WTC11 (cell line): ENCODE results near the gene GSTT2. TPM values are rescaled to one million over a fixed set of nuclear protein-coding genes. Genes with fewer than 3 reads are reported as not detected.
"Not testable (repeated sequence)": the region's sequence is repeated elsewhere in the genome, so short reads cannot be mapped to it uniquely, and the experiment has no call there.

Experiments
- ATAC-seq: fragments of 200-7000 bp; cut with Tn5 transposase; 2 replicates; pipeline ENCODE4 v1.10.0; 2021; ENCODE audit warnings: mild to moderate bottlenecking, moderate library complexity
- CTCF ChIA-PET: fragments of 300-600 bp; sonication (Branson Sonifier 250); formaldehyde crosslinking; loops from one replicate; lab custom pipeline; 2021; ENCODE audit warnings: antibody characterized with exemption; lab: Charles Lee
- POLR2A ChIA-PET: fragments of 350-600 bp; sonication (Branson Sonifier 250); formaldehyde crosslinking; loops from one replicate; lab custom pipeline; 2021; ENCODE audit warnings: antibody characterized with exemption; lab: Charles Lee
- DNase-seq: peaks from one replicate; pipeline ENCODE4 v3.0.0; 2021; ENCODE audit warnings: low spot score
- H3K27ac Mint-ChIP-seq: 2 replicates; pipeline ENCODE4 v1.8.0; 2021; ENCODE audit warnings: mixed read lengths
- H3K27me3 Mint-ChIP-seq: 2 replicates; pipeline ENCODE4 v1.8.0; 2021; ENCODE audit warnings: low read depth, mild to moderate bottlenecking, moderate library complexity, mixed read lengths
- H3K36me3 Mint-ChIP-seq: 2 replicates; pipeline ENCODE4 v1.8.0; 2021; ENCODE audit warnings: mixed read lengths
- H3K4me1 Mint-ChIP-seq: 2 replicates; pipeline ENCODE4 v1.8.0; 2022; ENCODE audit warnings: mixed read lengths
- H3K4me3 Mint-ChIP-seq: 2 replicates; pipeline ENCODE4 v1.8.0; 2021; ENCODE audit warnings: mild to moderate bottlenecking, moderate library complexity, mixed read lengths
- H3K9me3 Mint-ChIP-seq: 2 replicates; pipeline ENCODE4 v1.8.0; 2021; ENCODE audit warnings: mixed read lengths
- E2F1 ChIP-seq: sonication (generic); formaldehyde crosslinking; IDR thresholded peaks from 2 replicates; pipeline ENCODE4 v1.8.0; 2022; ENCODE audit warnings: mild to moderate bottlenecking, missing genetic modification reagents
- ZNF263 ChIP-seq: sonication (generic); formaldehyde crosslinking; IDR thresholded peaks from 2 replicates; pipeline ENCODE4 v1.8.1; 2022; ENCODE audit warnings: low read depth, mild to moderate bottlenecking, moderate library complexity, missing genetic modification reagents
- ZNF532 ChIP-seq: fragments of 250-450 bp; sonication (Bioruptor Pico); IDR thresholded peaks from 2 replicates; pipeline ENCODE4 v1.9.0; 2021; ENCODE audit warnings: mild to moderate bottlenecking, borderline replicate concordance
- total RNA-seq: library from RNA; stranded (reverse); gene quantifications from 3 replicates; pipeline ENCODE4 v1.2.3, GENCODE V29; 2021

GSTT2 gene
- total RNA-seq, 1 experiment from 2014 or later = 0.50 TPM

- TF ChIP-seq ZNF532 (CRISPR knock-in tag) = no peak
- no peak for TF ChIP-seq E2F1 (CRISPR knock-in tag)
- no peak for TF ChIP-seq ZNF263 (CRISPR knock-in tag)
These were observed 40.9 kb upstream of the GSTT2 start (continued) for GRCh38 chr22:23939017-23939357.

- H3K4me3 Mint-ChIP-seq, CTCF ChIA-PET, POLR2A ChIA-PET, H3K27ac Mint-ChIP-seq, DNase-seq, H3K4me1 Mint-ChIP-seq, H3K36me3 Mint-ChIP-seq: not testable (repeated sequence)
- peaks cover 21% of the 10 kb centered on the region for H3K27me3 Mint-ChIP-seq
- peaks cover 15% of the 10 kb centered on the region for H3K9me3 Mint-ChIP-seq
- peak; percentile 43 for ATAC-seq
These were observed 39.8 kb upstream of the GSTT2 start for GRCh38 chr22:23940166-23940565.

GRCh38 chr22:23947391-23947790 is 32.5 kb upstream of the GSTT2 start:
- DNase-seq, H3K27ac Mint-ChIP-seq, CTCF ChIA-PET, H3K4me3 Mint-ChIP-seq, POLR2A ChIA-PET, H3K4me1 Mint-ChIP-seq, H3K36me3 Mint-ChIP-seq: not testable (repeated sequence)
- Mint-ChIP-seq H3K27me3 (peaks cover 30% of the 10 kb centered on the region), H3K9me3 (peaks cover 29% of the 10 kb centered on the region)
- peak; percentile 35 for ATAC-seq

GRCh38 chr22:23949764-23950163 is 30.2 kb upstream of the GSTT2 start:
- not testable (repeated sequence) for ATAC-seq, H3K4me3 Mint-ChIP-seq, H3K36me3 Mint-ChIP-seq

GRCh38 chr22:23951383-23951782 is 28.6 kb upstream of the GSTT2 start:
- H3K27me3 Mint-ChIP-seq, POLR2A ChIA-PET, H3K4me3 Mint-ChIP-seq, DNase-seq, H3K36me3 Mint-ChIP-seq: not testable (repeated sequence)
- H3K4me1 Mint-ChIP-seq = peaks cover 26% of the 10 kb centered on the region
- H3K27ac Mint-ChIP-seq = 0 out of 2 replicates have a peak overlapping the region, but pooled peaks have one; percentile 57
- peaks cover 12% of the 10 kb centered on the region for H3K9me3 Mint-ChIP-seq
- 0 out of 2 replicates have a peak, but pooled peaks have one; percentile 28 for ATAC-seq
- CTCF ChIA-PET = interaction anchor here (0.6 kb wide), 1 partner anchor 21 kb away, joined by 3 read pairs; no protein-coding TSS in a partner anchor

More at GRCh38 chr22:23949764-23950163, 30.2 kb upstream of the GSTT2 start:
- peaks cover 21% of the 10 kb centered on the region for H3K27me3 Mint-ChIP-seq
- CTCF ChIA-PET, POLR2A ChIA-PET, DNase-seq, H3K27ac Mint-ChIP-seq: not testable (repeated sequence)
- peaks cover 19% of the 10 kb centered on the region for H3K9me3 Mint-ChIP-seq
- peaks cover 13% of the 10 kb centered on the region for H3K4me1 Mint-ChIP-seq

- DNase-seq, H3K9me3 Mint-ChIP-seq, H3K4me3 Mint-ChIP-seq, H3K27ac Mint-ChIP-seq, H3K36me3 Mint-ChIP-seq, ATAC-seq, H3K27me3 Mint-ChIP-seq, POLR2A ChIA-PET: not testable (repeated sequence)
- CTCF ChIA-PET = interaction anchor here (1.1 kb wide), 1 partner anchor 23 kb away, joined by 3 read pairs; no protein-coding TSS in a partner anchor
- H3K4me1 Mint-ChIP-seq = peaks cover 28% of the 10 kb centered on the region
These were observed 27.0 kb upstream of the GSTT2 start for GRCh38 chr22:23952794-23953405.

GRCh38 chr22:23953485-23953884 is 26.4 kb upstream of the GSTT2 start:
- H3K4me3 Mint-ChIP-seq, DNase-seq, H3K36me3 Mint-ChIP-seq, H3K27ac Mint-ChIP-seq, POLR2A ChIA-PET, H3K9me3 Mint-ChIP-seq, ATAC-seq, H3K27me3 Mint-ChIP-seq: not testable (repeated sequence)
- H3K4me1 Mint-ChIP-seq = peaks cover 28% of the 10 kb centered on the region
- CTCF ChIA-PET = interaction anchor here (1.1 kb wide), 1 partner anchor 24 kb away, joined by 3 read pairs; no protein-coding TSS in a partner anchor
